ENCODE data around the gene PCDHGB6.
"Not testable (repeated sequence)": the region's sequence is repeated elsewhere in the genome, so short reads cannot be mapped to it uniquely, and the experiment has no call there.

PCDHGB6 gene

DNA sequence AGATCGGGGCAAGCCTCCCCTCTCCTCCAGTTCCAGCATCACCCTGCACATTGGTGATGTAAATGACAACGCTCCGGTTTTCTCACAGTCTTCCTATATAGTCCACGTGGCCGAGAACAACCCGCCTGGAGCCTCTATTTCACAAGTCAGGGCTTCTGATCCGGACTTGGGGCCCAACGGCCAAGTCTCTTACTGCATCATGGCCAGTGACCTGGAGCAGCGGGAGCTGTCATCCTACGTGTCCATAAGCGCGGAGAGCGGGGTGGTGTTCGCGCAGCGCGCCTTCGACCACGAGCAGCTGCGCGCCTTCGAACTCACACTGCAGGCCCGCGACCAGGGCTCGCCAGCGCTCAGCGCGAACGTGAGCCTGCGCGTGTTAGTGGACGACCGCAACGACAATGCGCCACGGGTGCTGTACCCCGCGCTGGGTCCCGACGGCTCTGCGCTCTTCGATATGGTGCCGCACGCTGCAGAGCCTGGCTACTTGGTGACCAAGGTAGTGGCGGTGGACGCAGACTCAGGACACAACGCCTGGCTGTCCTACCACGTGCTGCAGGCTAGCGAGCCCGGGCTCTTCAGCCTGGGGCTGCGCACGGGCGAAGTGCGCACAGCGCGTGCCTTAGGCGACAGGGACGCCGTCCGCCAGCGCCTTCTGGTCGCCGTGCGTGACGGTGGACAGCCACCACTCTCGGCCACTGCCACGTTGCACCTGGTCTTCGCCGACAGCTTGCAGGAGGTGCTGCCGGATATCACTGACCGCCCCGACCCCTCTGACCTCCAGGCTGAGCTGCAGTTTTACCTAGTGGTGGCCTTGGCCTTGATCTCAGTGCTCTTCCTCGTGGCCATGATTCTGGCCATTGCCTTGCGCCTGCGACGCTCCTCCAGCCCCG, 18.4 kb upstream of the PCDHGB6 start:
- no peak for DNase-seq

DNA sequence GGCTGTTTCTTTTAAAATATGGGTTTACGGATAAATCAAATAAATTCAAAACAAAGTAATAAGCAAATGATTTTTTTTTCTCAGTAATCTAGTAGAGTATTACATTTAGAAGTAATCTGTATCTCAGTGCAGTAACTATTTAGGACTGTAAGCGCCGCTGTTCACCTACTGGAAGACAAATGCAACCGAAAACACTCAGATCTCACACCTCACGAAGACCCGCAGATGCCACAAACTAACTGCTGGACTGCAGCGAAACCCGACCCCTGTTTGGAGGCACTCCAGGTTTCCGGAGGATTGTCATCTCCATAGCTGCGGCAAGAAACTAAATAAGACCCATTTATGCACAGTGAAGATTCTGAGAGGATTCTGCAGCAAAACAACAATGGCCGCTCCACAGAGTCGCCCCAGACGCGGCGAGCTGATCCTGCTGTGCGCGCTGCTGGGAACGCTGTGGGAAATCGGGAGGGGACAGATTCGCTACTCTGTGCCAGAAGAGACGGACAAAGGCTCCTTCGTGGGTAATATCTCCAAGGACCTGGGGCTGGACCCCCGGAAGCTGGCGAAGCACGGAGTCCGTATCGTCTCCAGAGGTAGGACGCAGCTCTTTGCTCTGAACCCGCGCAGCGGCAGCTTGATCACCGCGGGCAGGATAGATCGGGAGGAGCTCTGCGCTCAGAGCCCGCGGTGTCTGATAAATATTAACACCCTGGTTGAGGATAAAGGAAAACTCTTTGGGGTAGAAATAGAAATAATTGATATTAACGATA, 15.2 kb upstream of the PCDHGB6 start, which contains the start of gene PCDHGA8:
PCDHGA8 (plus strand) TSS at position 205 of the 770 bp plus-strand sequence; CDS start at position 386, 181 bp downstream.
- DNase-seq: no peak

- no peak for DNase-seq
These were observed 14.6 kb upstream of the PCDHGB6 start for GRCh38 chr5:141393267-141393666.

DNA sequence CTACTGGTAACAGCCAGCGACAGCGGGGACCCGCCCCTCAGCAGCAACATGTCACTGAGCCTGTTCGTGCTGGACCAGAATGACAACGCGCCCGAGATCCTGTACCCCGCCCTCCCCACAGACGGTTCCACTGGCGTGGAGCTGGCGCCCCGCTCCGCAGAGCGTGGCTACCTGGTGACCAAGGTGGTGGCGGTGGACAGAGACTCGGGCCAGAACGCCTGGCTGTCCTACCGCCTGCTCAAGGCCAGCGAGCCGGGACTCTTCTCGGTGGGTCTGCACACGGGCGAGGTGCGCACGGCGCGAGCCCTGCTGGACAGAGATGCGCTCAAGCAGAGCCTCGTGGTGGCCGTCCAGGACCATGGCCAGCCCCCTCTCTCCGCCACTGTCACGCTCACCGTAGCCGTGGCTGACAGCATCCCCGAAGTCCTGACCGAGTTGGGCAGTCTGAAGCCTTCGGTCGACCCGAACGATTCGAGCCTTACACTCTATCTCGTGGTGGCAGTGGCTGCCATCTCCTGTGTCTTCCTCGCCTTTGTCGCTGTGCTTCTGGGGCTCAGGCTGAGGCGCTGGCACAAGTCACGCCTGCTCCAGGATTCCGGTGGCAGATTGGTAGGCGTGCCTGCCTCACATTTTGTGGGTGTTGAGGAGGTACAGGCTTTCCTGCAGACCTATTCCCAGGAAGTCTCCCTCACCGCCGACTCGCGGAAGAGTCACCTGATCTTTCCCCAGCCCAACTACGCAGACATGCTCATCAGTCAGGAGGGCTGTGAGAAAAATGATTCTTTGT, 13.2 kb upstream of the PCDHGB6 start:
- DNase-seq: not testable (repeated sequence)

DNA sequence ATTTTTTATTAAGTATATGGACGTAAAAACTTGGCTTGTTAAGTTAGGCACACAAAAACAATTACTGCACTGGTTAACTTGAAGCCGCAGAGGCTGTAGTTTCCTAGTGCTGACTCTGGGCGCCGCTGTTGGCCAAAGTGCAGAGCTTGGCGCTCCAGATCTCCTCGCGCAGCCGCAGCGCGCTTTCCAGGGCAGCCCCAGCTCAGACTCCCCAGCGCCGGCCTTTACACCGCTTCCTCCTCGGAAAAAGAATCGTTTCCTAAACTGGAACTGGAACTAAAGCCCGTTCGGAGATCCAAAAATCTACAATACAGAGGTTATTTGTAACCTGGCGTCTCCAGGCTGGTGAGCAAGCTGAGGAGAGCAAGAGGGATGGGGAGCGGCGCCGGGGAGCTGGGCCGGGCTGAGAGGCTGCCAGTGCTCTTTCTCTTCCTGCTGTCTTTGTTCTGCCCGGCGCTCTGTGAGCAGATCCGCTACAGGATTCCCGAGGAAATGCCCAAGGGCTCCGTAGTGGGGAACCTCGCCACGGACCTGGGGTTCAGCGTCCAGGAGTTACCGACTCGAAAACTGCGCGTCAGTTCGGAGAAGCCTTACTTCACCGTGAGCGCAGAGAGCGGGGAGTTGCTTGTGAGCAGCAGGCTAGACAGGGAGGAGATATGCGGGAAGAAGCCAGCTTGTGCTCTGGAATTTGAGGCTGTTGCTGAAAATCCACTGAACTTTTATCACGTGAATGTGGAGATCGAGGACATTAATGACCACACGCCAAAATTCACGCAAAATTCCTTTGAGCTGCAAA, 9.9 kb upstream of the PCDHGB6 start, which contains the start of gene PCDHGB5:
PCDHGB5 (plus strand) TSS at position 192 of the 796 bp plus-strand sequence; CDS start at position 373, 181 bp downstream.
- DNase-seq: peak; percentile 52

- no peak for DNase-seq
These were observed 9.2 kb upstream of the PCDHGB6 start for GRCh38 chr5:141398608-141399007.

GRCh38 chr5:141399555-141400258, 8.1 kb upstream of the PCDHGB6 start:
- no peak for DNase-seq

DNA sequence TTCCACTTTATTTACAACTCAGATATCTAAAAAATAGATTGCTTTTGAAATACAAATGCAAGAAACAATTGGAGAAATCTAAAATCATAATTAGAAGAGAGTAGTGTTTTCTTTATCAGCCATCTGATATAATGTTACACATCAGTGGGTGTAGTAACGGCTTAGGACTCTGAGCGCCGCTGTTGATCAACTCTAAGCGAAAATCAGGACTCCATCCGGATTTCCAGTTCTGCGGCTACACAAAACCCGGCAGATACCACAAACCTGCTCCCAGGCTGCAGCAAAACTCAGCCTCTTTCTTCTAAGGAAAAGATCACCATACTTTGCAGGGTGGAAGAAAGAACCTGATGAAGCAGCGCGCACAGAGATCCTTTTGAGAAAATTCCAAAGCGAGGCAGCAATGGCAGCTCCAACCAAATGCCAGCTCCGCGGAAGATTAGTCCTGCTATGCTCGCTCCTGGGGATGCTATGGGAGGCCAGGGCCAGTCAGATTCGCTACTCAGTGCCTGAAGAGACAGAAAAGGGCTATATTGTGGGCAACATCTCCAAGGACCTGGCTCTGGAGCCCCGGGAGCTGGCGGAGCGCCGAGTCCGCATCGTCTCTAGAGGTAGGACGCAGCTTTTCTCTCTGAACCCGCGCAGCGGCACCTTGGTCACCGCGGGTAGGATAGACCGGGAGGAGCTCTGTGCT, 5.1 kb upstream of the PCDHGB6 start, which contains the start of gene PCDHGA9:
PCDHGA9 (plus strand) TSS at position 226 of the 691 bp plus-strand sequence; CDS start at position 401, 175 bp downstream.
- no peak for DNase-seq

DNA sequence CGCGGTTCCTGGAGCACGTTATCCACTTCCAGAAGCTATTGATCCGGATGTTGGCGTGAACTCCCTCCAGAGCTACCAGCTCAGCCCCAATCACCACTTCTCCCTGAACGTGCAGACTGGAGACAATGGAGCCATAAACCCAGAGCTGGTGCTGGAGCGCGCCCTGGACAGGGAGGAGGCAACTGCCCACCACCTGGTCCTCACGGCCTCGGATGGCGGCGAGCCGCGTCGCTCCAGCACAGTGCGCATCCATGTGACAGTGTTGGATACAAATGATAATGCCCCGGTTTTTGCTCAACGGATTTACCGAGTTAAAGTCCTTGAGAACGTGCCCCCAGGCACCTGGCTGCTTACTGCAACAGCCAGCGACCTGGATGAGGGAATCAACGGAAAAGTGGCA, 4.4 kb upstream of the PCDHGB6 start:
- no peak for DNase-seq

DNA sequence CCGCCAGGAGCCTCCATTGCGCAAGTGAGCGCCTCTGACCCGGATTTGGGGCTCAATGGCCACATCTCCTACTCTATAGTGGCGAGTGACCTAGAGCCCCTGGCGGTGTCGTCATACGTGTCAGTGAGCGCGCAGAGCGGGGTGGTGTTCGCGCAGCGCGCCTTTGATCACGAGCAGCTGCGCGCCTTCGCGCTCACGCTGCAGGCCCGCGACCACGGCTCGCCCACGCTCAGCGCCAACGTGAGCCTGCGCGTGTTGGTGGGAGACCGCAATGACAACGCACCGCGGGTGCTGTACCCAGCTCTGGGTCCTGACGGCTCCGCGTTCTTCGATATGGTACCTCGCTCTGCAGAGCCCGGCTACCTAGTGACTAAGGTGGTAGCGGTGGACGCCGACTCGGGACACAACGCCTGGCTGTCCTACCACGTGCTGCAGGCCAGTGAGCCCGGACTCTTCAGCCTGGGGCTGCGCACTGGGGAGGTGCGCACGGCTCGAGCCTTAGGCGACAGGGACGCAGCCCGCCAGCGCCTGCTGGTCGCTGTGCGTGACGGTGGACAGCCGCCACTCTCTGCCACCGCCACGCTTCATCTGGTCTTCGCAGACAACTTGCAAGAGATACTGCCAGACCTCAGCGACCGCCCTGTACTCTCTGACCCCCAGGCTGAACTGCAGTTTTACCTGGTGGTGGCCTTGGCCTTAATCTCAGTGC, 1.9 kb downstream of the PCDHGB6 start:
- DNase-seq: no peak

DNA sequence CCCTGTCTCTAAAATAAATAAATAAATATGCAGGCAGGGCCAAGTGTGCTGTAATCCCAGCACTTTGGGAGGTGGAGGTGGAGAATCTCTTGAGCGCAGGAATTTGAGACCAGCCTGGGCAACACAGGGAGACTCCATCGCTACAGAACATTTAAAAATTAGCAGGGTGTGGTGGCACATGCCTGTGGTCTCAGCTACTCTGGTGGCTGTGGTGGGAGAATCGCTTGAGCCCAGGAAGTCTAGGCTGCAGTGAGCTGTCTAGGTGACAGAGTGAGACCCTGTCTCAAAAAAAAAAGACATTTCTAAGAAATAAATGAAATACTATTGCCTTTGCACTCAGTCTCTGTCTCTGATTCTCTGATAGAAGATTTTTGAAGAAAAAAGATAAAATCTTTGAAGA, 3.8 kb downstream of the PCDHGB6 start:
- DNase-seq: no peak

GRCh38 chr5:141412854-141413539, 5.2 kb downstream of the PCDHGB6 start, which contains the start of gene PCDHGA10:
PCDHGA10 (plus strand) TSS chr5:141412987; CDS start chr5:141413176, 189 bp downstream.
- peak; percentile 61 for DNase-seq

GRCh38 chr5:141413540-141414069, 5.8 kb downstream of the PCDHGB6 start:
- no peak for DNase-seq

- not testable (repeated sequence) for DNase-seq
These were observed 6.9 kb downstream of the PCDHGB6 start for GRCh38 chr5:141414548-141415274.

DNA sequence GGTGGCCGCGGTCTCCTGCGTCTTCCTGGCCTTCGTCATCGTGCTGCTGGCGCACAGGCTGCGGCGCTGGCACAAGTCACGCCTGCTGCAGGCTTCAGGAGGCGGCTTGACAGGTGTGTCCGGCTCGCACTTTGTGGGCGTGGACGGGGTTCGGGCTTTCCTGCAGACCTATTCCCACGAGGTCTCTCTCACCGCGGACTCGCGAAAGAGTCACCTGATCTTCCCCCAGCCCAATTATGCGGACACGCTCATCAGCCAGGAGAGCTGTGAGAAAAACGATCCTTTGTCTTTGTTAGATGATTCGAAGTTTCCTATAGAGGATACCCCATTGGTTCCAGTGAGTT, 7.4 kb downstream of the PCDHGB6 start:
- not testable (repeated sequence) for DNase-seq

GRCh38 chr5:141417494-141418172, 9.8 kb downstream of the PCDHGB6 start, which contains the start of gene PCDHGB7:
PCDHGB7 (plus strand) TSS chr5:141417677; CDS start chr5:141417860, 183 bp downstream.
- peak; percentile 63 for DNase-seq
